IPS-18a (cell line): ENCODE measurements around the gene PDGFB.

ENCODE experiments used
- H3K27ac ChIP-seq: one replicate; pipeline ENCODE4 v1.5.1; 2013; ENCODE audit warnings: low read length
- H3K27me3 ChIP-seq: one replicate; pipeline ENCODE4 v1.6.1; 2013; ENCODE audit warnings: mild to moderate bottlenecking, low read length; ENCODE audit not compliant: control insufficient read depth, insufficient read depth
- H3K36me3 ChIP-seq: one replicate; pipeline ENCODE4 v1.6.1; 2013; ENCODE audit warnings: low read depth, low read length; ENCODE audit not compliant: control insufficient read depth
- H3K4me1 ChIP-seq: one replicate; pipeline ENCODE4 v1.6.1; 2013; ENCODE audit warnings: low read depth, low read length; ENCODE audit not compliant: control insufficient read depth
- H3K4me3 ChIP-seq: one replicate; pipeline ENCODE4 v1.5.1; 2013; ENCODE audit warnings: low read length
- H3K9ac ChIP-seq: one replicate; pipeline ENCODE4 v1.6.1; 2013; ENCODE audit warnings: mild to moderate bottlenecking, low read length, moderate library complexity
- H3K9me3 ChIP-seq: one replicate; pipeline ENCODE4 v1.6.1; 2013; ENCODE audit warnings: low read depth, low read length; ENCODE audit not compliant: control insufficient read depth

PDGFB gene

GRCh38 chr22:39273950-39274887 is 29.4 kb upstream of the PDGFB start:
- H3K27ac ChIP-seq, result no peak overlapping the region
- no peak overlapping the region for H3K4me3 ChIP-seq
- no peak overlapping the region for H3K9ac ChIP-seq
- no peaks in the 10 kb centered on the region for H3K36me3 ChIP-seq
- H3K27me3 ChIP-seq, result no peaks in the 10 kb centered on the region
- H3K4me1 ChIP-seq, result peaks cover under 1% of the 10 kb centered on the region
- no peaks in the 10 kb centered on the region for H3K9me3 ChIP-seq

GRCh38 chr22:39270792-39271191 is 26.0 kb upstream of the PDGFB start:
- no peaks in the 10 kb centered on the region for H3K36me3 ChIP-seq
- no peaks in the 10 kb centered on the region for H3K27me3 ChIP-seq
- H3K27ac ChIP-seq, result no peak overlapping the region
- no peaks in the 10 kb centered on the region for H3K4me1 ChIP-seq
- H3K4me3 ChIP-seq, result no peak overlapping the region
- H3K9me3 ChIP-seq, result no peaks in the 10 kb centered on the region
- H3K9ac ChIP-seq, result no peak overlapping the region

GRCh38 chr22:39270280-39270679 is 25.5 kb upstream of the PDGFB start:
- Histone ChIP-seq H3K36me3 (no peaks in the 10 kb centered on the region), H3K27me3 (no peaks in the 10 kb centered on the region), H3K4me3 (no peak overlapping the region), H3K9ac (no peak overlapping the region), H3K27ac (no peak overlapping the region), H3K4me1 (no peaks in the 10 kb centered on the region), H3K9me3 (no peaks in the 10 kb centered on the region)

- Histone ChIP-seq H3K27me3 (no peaks in the 10 kb centered on the region), H3K4me3 (no peak overlapping the region), H3K4me1 (no peaks in the 10 kb centered on the region), H3K9ac (no peak overlapping the region), H3K27ac (no peak overlapping the region), H3K36me3 (no peaks in the 10 kb centered on the region), H3K9me3 (no peaks in the 10 kb centered on the region)
These were observed 24.5 kb upstream of the PDGFB start for GRCh38 chr22:39269095-39269790.

GRCh38 chr22:39268645-39269044 is 23.9 kb upstream of the PDGFB start:
- no peak overlapping the region for H3K9ac ChIP-seq
- H3K27ac ChIP-seq, result no peak overlapping the region
- H3K27me3 ChIP-seq, result no peaks in the 10 kb centered on the region
- H3K36me3 ChIP-seq, result no peaks in the 10 kb centered on the region
- no peaks in the 10 kb centered on the region for H3K4me1 ChIP-seq
- no peaks in the 10 kb centered on the region for H3K9me3 ChIP-seq
- no peak overlapping the region for H3K4me3 ChIP-seq

DNA sequence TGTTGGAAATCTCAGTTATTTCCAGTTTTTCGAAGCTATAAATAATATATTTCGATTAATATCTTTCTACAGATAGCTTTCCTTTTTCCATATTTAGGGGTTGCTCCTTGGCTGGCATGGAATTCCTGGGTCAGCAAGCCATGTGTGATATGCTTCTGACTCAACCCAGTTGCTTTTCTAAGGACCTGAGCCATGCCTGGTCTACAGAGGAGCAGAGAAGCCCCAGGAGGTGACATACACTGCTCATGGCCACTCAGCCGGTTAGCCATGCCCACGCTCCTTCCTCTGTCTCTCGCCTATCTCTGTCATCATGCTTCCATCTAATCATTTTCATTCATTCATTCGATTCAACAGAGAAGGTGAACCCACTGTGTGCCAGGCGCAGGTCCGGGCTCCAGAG is 23.2 kb upstream of the PDGFB start:
- H3K4me3 ChIP-seq, result no peak overlapping the region
- no peaks in the 10 kb centered on the region for H3K9me3 ChIP-seq
- H3K9ac ChIP-seq, result no peak overlapping the region
- H3K4me1 ChIP-seq, result no peaks in the 10 kb centered on the region
- H3K36me3 ChIP-seq, result no peaks in the 10 kb centered on the region
- no peaks in the 10 kb centered on the region for H3K27me3 ChIP-seq
- H3K27ac ChIP-seq, result no peak overlapping the region

- Histone ChIP-seq H3K9ac (no peak overlapping the region), H3K4me3 (no peak overlapping the region), H3K9me3 (no peaks in the 10 kb centered on the region), H3K36me3 (no peaks in the 10 kb centered on the region), H3K27ac (no peak overlapping the region), H3K27me3 (no peaks in the 10 kb centered on the region), H3K4me1 (no peaks in the 10 kb centered on the region)
These were observed 21.7 kb upstream of the PDGFB start for GRCh38 chr22:39266398-39267030.

GRCh38 chr22:39265143-39265886 is 20.5 kb upstream of the PDGFB start:
- H3K9me3 ChIP-seq, result no peaks in the 10 kb centered on the region
- H3K27me3 ChIP-seq, result no peaks in the 10 kb centered on the region
- H3K4me1 ChIP-seq, result no peaks in the 10 kb centered on the region
- no peak overlapping the region for H3K27ac ChIP-seq
- no peaks in the 10 kb centered on the region for H3K36me3 ChIP-seq
- H3K4me3 ChIP-seq, result no peak overlapping the region
- H3K9ac ChIP-seq, result no peak overlapping the region

DNA sequence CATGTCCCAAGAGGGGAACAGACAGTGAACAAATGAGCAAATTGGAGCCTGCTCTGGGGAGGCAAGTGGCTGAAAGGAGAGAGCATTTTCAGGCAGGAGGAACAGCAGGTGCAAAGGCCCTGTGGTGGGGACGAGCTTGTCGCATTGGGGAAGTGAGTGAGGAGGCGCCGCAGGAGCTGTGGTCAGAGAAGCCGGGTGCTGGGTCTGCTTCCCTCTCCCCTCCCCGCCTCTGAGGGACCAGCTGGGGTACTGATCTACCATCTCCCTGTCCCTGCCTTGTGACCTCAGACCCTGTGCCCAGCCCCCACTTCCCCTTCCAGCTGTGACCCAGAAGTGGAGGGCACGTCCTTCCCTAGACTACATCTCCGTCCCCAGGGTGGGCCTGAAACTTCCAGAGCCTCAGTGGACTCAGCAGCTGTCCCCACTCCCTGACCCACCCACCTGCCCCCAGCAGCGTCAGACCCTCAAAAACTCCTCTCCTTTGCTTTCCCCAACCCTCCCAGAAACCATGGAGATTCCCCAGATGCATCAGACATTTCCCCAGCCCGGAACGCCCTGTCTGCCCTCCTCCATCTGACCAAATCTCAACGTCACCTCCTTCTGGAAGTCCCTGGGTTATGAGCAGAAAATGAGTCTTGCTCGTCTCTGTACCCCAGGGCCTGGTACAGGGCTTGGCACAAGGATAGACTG is 19.7 kb upstream of the PDGFB start:
- Histone ChIP-seq H3K27ac (no peak overlapping the region), H3K4me3 (no peak overlapping the region), H3K4me1 (no peaks in the 10 kb centered on the region), H3K27me3 (no peaks in the 10 kb centered on the region), H3K36me3 (no peaks in the 10 kb centered on the region), H3K9ac (no peak overlapping the region), H3K9me3 (no peaks in the 10 kb centered on the region)

- H3K36me3 ChIP-seq, result no peaks in the 10 kb centered on the region
- H3K4me3 ChIP-seq, result no peak overlapping the region
- no peak overlapping the region for H3K27ac ChIP-seq
- no peak overlapping the region for H3K9ac ChIP-seq
- no peaks in the 10 kb centered on the region for H3K4me1 ChIP-seq
- H3K27me3 ChIP-seq, result no peaks in the 10 kb centered on the region
- no peaks in the 10 kb centered on the region for H3K9me3 ChIP-seq
These were observed 19.0 kb upstream of the PDGFB start for GRCh38 chr22:39263626-39264348.
